ENCODE data around the gene PCSK5.

- TF ChIP-seq CTCF (IDR thresholded peaks at IDR 0.05) = no peak
- TF ChIP-seq POLR2AphosphoS5 (IDR thresholded peaks at IDR 0.05) = no peak
- no peak for TF ChIP-seq EP300 (IDR thresholded peaks at IDR 0.05)
Observed at GRCh38 chr9:76369583-76369982, 479.1 kb downstream of the PCSK5 start.
